Astrocyte (in vitro differentiated cells and primary cell): ENCODE data around the gene BBX. TPM values are rescaled to one million over a fixed set of nuclear protein-coding genes. Genes with fewer than 3 reads are reported as not detected.
A peak's percentile ranks its signal among the peaks of the same experiment; 100 is the strongest.

ENCODE experiments used
- DNase-seq: peaks from one replicate; pipeline ENCODE4 v3.0.0-alpha.2; 2010; ENCODE audit warnings: low read depth
- FAIRE-seq: peaks from 2 replicates; lab custom pipeline; 2011; peaks lifted over from hg19 to GRCh38; lab: Jason Lieb, UNC
- H2AFZ ChIP-seq: 2 replicates; pipeline ENCODE4 v1.6.0; 2012; ENCODE audit warnings: low read depth, low read length, inconsistent platforms
- H3K27ac ChIP-seq: 2 replicates; pipeline ENCODE4 v1.5.1; 2011; ENCODE audit warnings: low read depth, low read length, inconsistent platforms
- H3K27me3 ChIP-seq: 2 replicates; pipeline ENCODE4 v1.6.0; 2011; ENCODE audit warnings: low read length, inconsistent platforms; ENCODE audit not compliant: insufficient read depth
- H3K36me3 ChIP-seq: 2 replicates; pipeline ENCODE4 v1.5.1; 2011; ENCODE audit warnings: low read length, inconsistent platforms; ENCODE audit not compliant: insufficient read depth
- H3K4me1 ChIP-seq: 2 replicates; pipeline ENCODE4 v1.5.1; 2011; ENCODE audit warnings: low read length, inconsistent platforms; ENCODE audit not compliant: insufficient read depth
- H3K4me2 ChIP-seq: 2 replicates; pipeline ENCODE4 v1.6.0; 2012; ENCODE audit warnings: low read length, inconsistent platforms
- H3K4me3 ChIP-seq: 2 replicates; pipeline ENCODE4 v1.5.1; 2011; ENCODE audit warnings: low read depth, mild to moderate bottlenecking, low read length, inconsistent platforms; ENCODE audit not compliant: insufficient read depth
- H3K79me2 ChIP-seq: 2 replicates; pipeline ENCODE4 v1.6.0; 2012; ENCODE audit warnings: mild to moderate bottlenecking, low read length, inconsistent platforms; ENCODE audit not compliant: insufficient read depth
- H3K9ac ChIP-seq: 2 replicates; pipeline ENCODE4 v1.6.0; 2012; ENCODE audit warnings: mild to moderate bottlenecking, low read length, inconsistent platforms
- H3K9me3 ChIP-seq: 2 replicates; pipeline ENCODE4 v1.5.1; 2012; ENCODE audit warnings: low read depth, mild to moderate bottlenecking, low read length, inconsistent platforms; ENCODE audit not compliant: insufficient read depth
- H4K20me1 ChIP-seq: 2 replicates; pipeline ENCODE4 v1.6.0; 2012; ENCODE audit warnings: low read length, inconsistent platforms; ENCODE audit not compliant: insufficient read depth
- H3K27ac Mint-ChIP-seq: one replicate; pipeline ENCODE4 v1.8.0; 2021; ENCODE audit warnings: mild to moderate bottlenecking, mixed read lengths; ENCODE audit not compliant: unreplicated experiment
- H3K27me3 Mint-ChIP-seq: one replicate; pipeline ENCODE4 v1.8.0; 2021; ENCODE audit warnings: low read depth, mixed read lengths; ENCODE audit not compliant: unreplicated experiment
- H3K36me3 Mint-ChIP-seq: one replicate; pipeline ENCODE4 v1.8.0; 2021; ENCODE audit warnings: low read depth, mixed read lengths; ENCODE audit not compliant: unreplicated experiment
- H3K4me1 Mint-ChIP-seq: one replicate; pipeline ENCODE4 v1.8.0; 2021; ENCODE audit warnings: low read depth, mixed read lengths; ENCODE audit not compliant: unreplicated experiment
- H3K4me3 Mint-ChIP-seq: one replicate; pipeline ENCODE4 v1.8.0; 2021; ENCODE audit warnings: mild to moderate bottlenecking, moderate library complexity, mixed read lengths; ENCODE audit not compliant: unreplicated experiment
- H3K9me3 Mint-ChIP-seq: one replicate; pipeline ENCODE4 v1.8.0; 2021; ENCODE audit warnings: mild to moderate bottlenecking, mixed read lengths; ENCODE audit not compliant: unreplicated experiment
- EZH2 ChIP-seq: IDR thresholded peaks from 2 replicates; pipeline ENCODE4 v1.6.1; 2012; ENCODE audit warnings: mild to moderate bottlenecking, low read length, inconsistent platforms; ENCODE audit not compliant: insufficient read depth
- total RNA-seq: library from RNA; stranded (reverse); gene quantifications from 2 replicates; pipeline ENCODE4 v1.2.1, GENCODE V29; 2021
- TF ChIP-seq, protein P1 (sequence below): IDR thresholded peaks from 2 replicates; pipeline ENCODE4 v1.5.1; 2011; ENCODE audit warnings: low read depth, mild to moderate bottlenecking, inconsistent platforms, low read length, moderate library complexity; ENCODE audit not compliant: insufficient read depth

Gene BBX
- total RNA-seq, 1 donor from 2014 or later, result 91.6 TPM

DNA sequence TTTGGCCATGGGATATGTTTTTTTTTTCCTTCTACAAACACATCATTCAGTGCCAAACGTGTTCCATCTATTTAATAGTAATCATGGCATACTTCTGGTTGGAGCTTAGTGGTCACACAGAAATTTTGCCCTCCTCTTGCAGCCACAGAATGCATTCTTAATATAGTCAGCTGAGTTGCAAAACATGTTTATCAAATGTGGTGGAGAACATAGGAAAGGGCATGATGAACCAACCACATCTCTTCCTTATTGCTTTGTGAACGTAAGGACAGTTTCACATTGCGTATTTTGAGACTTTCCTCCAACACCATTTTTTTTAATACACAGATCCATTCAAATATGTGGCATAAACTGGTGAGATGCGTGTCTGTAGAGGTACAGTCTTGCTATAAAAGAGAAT lies 106.8 kb downstream of the BBX start:
- H3K4me3 ChIP-seq, result no peak overlapping the region
- TF ChIP-seq, protein P1, sequence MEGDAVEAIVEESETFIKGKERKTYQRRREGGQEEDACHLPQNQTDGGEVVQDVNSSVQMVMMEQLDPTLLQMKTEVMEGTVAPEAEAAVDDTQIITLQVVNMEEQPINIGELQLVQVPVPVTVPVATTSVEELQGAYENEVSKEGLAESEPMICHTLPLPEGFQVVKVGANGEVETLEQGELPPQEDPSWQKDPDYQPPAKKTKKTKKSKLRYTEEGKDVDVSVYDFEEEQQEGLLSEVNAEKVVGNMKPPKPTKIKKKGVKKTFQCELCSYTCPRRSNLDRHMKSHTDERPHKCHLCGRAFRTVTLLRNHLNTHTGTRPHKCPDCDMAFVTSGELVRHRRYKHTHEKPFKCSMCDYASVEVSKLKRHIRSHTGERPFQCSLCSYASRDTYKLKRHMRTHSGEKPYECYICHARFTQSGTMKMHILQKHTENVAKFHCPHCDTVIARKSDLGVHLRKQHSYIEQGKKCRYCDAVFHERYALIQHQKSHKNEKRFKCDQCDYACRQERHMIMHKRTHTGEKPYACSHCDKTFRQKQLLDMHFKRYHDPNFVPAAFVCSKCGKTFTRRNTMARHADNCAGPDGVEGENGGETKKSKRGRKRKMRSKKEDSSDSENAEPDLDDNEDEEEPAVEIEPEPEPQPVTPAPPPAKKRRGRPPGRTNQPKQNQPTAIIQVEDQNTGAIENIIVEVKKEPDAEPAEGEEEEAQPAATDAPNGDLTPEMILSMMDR, result no peak
- TF ChIP-seq EZH2, result no peak
- H3K36me3 ChIP-seq, result no peaks in the 10 kb centered on the region
- H2AFZ ChIP-seq, result no peak overlapping the region
- H3K27ac ChIP-seq, result no peak overlapping the region
- no peaks in the 10 kb centered on the region for H3K9me3 ChIP-seq
- no peaks in the 10 kb centered on the region for H3K4me1 ChIP-seq
- H3K9ac ChIP-seq, result no peak overlapping the region
- H3K27ac Mint-ChIP-seq, result no peak overlapping the region
- H3K4me3 Mint-ChIP-seq, result no peak overlapping the region
- H3K4me1 Mint-ChIP-seq, result peaks cover 13% of the 10 kb centered on the region
- no peaks in the 10 kb centered on the region for H3K36me3 Mint-ChIP-seq
- H3K4me2 ChIP-seq, result no peak overlapping the region
- H4K20me1 ChIP-seq, result peaks cover 23% of the 10 kb centered on the region
- H3K9me3 Mint-ChIP-seq, result no peaks in the 10 kb centered on the region
- H3K79me2 ChIP-seq, result peaks cover 7% of the 10 kb centered on the region
- FAIRE-seq, result peak; percentile 32
- H3K27me3 Mint-ChIP-seq, result no peaks in the 10 kb centered on the region
- peak; percentile 48 for DNase-seq
- H3K27me3 ChIP-seq, result no peaks in the 10 kb centered on the region

DNA sequence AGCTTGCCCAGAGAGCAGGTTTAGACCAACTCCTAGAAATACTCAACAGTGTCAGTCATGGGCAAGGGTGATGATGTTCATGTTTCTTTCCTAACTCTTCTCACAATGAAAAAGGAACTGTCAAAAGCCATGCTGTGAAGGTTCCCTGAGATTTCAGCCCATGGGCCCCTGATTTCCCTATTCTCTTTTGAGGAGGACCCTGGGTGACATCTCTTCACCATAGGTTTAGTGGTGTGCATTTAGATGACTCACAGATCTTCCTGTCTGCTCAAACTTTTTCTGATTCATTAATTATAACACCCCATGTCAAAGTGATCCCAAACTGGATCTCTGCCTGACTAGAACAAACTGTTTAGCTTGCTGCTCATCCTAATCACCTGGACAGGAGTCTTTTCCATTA lies 108.0 kb downstream of the BBX start:
- H3K4me1 ChIP-seq, result no peaks in the 10 kb centered on the region
- Mint-ChIP-seq H3K4me3 (no peak overlapping the region), H3K36me3 (no peaks in the 10 kb centered on the region), H3K27ac (no peak overlapping the region), H3K4me1 (peaks cover 13% of the 10 kb centered on the region), H3K27me3 (no peaks in the 10 kb centered on the region), H3K9me3 (no peaks in the 10 kb centered on the region)
- peaks cover 7% of the 10 kb centered on the region for H3K79me2 ChIP-seq
- no peak for FAIRE-seq
- no peaks in the 10 kb centered on the region for H3K27me3 ChIP-seq
- H2AFZ ChIP-seq, result no peak overlapping the region
- H3K36me3 ChIP-seq, result no peaks in the 10 kb centered on the region
- peaks cover 23% of the 10 kb centered on the region for H4K20me1 ChIP-seq
- DNase-seq, result no peak
- no peak overlapping the region for H3K27ac ChIP-seq
- TF ChIP-seq EZH2, result no peak
- TF ChIP-seq, protein P1, result no peak
- H3K4me3 ChIP-seq, result no peak overlapping the region
- H3K9ac ChIP-seq, result no peak overlapping the region
- H3K4me2 ChIP-seq, result no peak overlapping the region
- H3K9me3 ChIP-seq, result no peaks in the 10 kb centered on the region

DNA sequence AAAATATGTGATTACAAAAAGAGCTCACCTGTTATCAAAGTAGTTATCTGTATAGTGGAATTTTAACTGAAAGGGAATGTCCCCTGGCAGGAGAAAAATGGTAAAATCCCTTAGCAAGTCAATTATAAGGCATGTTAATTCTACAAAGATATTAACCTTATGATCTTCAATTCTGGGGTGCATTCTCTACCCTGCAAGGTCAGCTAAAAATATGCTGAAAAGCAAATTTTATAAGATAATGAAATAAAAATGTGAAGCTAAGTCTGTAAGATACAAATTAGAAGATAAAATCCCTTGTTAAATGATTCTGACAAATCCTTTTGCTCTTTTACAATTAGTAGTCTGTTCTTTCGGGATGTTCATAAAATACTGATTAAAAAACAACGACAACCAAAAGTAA lies 109.8 kb downstream of the BBX start:
- no peaks in the 10 kb centered on the region for H3K36me3 ChIP-seq
- H3K27ac ChIP-seq, result no peak overlapping the region
- no peak for FAIRE-seq
- Mint-ChIP-seq H3K27ac (no peak overlapping the region), H3K4me1 (peaks cover 16% of the 10 kb centered on the region), H3K36me3 (no peaks in the 10 kb centered on the region), H3K4me3 (no peak overlapping the region), H3K9me3 (no peaks in the 10 kb centered on the region), H3K27me3 (no peaks in the 10 kb centered on the region)
- peaks cover 21% of the 10 kb centered on the region for H4K20me1 ChIP-seq
- no peak overlapping the region for H3K4me3 ChIP-seq
- no peaks in the 10 kb centered on the region for H3K27me3 ChIP-seq
- H3K4me1 ChIP-seq, result no peaks in the 10 kb centered on the region
- no peak overlapping the region for H3K9ac ChIP-seq
- TF ChIP-seq, protein P1, result no peak
- H3K79me2 ChIP-seq, result peaks cover 4% of the 10 kb centered on the region
- no peak for DNase-seq
- H3K9me3 ChIP-seq, result no peaks in the 10 kb centered on the region
- no peak overlapping the region for H2AFZ ChIP-seq
- H3K4me2 ChIP-seq, result no peak overlapping the region
